ENCODE results near the gene CXCR5.

CXCR5 gene

GRCh38 chr11:118899706-118900360, 16.1 kb downstream of the CXCR5 start:
- Mint-ChIP-seq H3K36me3 (peaks cover 49% of the 10 kb centered on the region), H3K4me3 (no peak overlapping the region), H3K27me3 (no peaks in the 10 kb centered on the region), H3K9me3 (no peaks in the 10 kb centered on the region), H3K4me1 (peaks cover 58% of the 10 kb centered on the region), H3K27ac (peak overlapping the region; percentile 20)
- ATAC-seq = no peak

GRCh38 chr11:118900535-118901384, 17.1 kb downstream of the CXCR5 start:
- ATAC-seq = no peak
- Mint-ChIP-seq H3K36me3 (peaks cover 40% of the 10 kb centered on the region), H3K4me1 (peaks cover 49% of the 10 kb centered on the region), H3K27me3 (no peaks in the 10 kb centered on the region), H3K4me3 (no peak overlapping the region), H3K9me3 (no peaks in the 10 kb centered on the region), H3K27ac (peak overlapping the region; percentile 46)

- Mint-ChIP-seq H3K9me3 (no peaks in the 10 kb centered on the region), H3K4me1 (peaks cover 43% of the 10 kb centered on the region), H3K4me3 (no peak overlapping the region), H3K36me3 (peaks cover 37% of the 10 kb centered on the region), H3K27ac (peak overlapping the region; percentile 46), H3K27me3 (no peaks in the 10 kb centered on the region)
- ATAC-seq = no peak
Measured at GRCh38 chr11:118901494-118902335, 18.0 kb downstream of the CXCR5 start.

DNA sequence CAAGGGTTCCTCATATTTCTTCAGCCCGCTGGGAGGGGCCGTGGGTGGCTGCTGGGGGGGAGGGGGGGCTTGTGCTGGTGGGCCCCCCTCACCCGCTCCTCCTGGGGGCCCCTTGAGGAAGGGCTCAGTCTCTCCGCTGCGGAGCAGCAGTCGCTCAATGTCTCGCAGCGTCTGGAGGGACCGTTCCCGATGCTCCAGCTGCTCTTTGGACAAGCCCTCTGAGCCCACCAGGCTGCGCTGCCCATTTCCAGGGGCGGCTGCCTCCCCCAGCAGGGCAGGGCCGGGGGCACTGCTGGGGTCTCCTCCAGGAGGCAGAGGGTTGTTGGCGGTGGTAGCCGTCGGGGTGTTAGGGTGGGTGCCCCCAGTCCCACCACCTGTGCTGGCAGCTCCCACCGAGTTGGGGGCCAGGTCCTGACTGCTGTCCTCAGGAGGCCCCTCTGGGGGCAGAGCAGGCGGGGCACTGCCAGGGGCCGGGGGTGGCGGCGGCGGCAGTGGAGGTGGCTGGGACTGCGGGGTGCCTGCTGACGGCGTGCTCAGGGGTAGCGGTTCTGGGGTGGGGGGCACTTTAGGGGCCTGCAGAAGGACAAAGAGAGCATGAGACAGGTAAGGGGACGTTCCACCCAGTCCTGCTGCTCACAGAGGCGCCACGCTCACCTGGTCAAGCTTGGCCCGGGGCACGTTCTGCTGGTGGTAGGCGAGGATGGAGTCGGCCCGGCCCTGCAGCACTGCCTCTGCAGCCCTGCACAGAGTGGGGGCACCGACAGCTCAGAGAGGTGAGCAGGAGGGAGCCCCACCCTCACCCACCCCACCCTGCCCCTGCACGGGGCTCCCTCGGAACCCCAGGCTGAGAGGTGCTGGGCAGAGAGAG, 18.9 kb downstream of the CXCR5 start:
- ATAC-seq = no peak
- no peak overlapping the region for H3K27ac Mint-ChIP-seq

GRCh38 chr11:118903204-118904015, 19.7 kb downstream of the CXCR5 start:
- Mint-ChIP-seq H3K4me1 (peaks cover 46% of the 10 kb centered on the region), H3K27ac (no peak overlapping the region), H3K27me3 (no peaks in the 10 kb centered on the region), H3K9me3 (no peaks in the 10 kb centered on the region), H3K4me3 (no peak overlapping the region), H3K36me3 (peaks cover 43% of the 10 kb centered on the region)
- no peak for ATAC-seq

More for the DNA sequence above, 18.9 kb downstream of the CXCR5 start:
- Mint-ChIP-seq H3K27me3 (no peaks in the 10 kb centered on the region), H3K4me1 (peaks cover 43% of the 10 kb centered on the region), H3K36me3 (peaks cover 40% of the 10 kb centered on the region), H3K4me3 (no peak overlapping the region), H3K9me3 (no peaks in the 10 kb centered on the region)

- H3K4me1 Mint-ChIP-seq = peaks cover 39% of the 10 kb centered on the region
- ATAC-seq = peak; percentile 85
- peak overlapping the region; percentile 26 for H3K27ac Mint-ChIP-seq
- H3K36me3 Mint-ChIP-seq = peaks cover 21% of the 10 kb centered on the region
- H3K9me3 Mint-ChIP-seq = no peaks in the 10 kb centered on the region
- H3K27me3 Mint-ChIP-seq = no peaks in the 10 kb centered on the region
- no peak overlapping the region for H3K4me3 Mint-ChIP-seq
Measured at GRCh38 chr11:118907051-118908042, 23.7 kb downstream of the CXCR5 start.

GRCh38 chr11:118908264-118908663, 24.6 kb downstream of the CXCR5 start:
- H3K9me3 Mint-ChIP-seq = no peaks in the 10 kb centered on the region
- H3K4me3 Mint-ChIP-seq = no peak overlapping the region
- no peaks in the 10 kb centered on the region for H3K27me3 Mint-ChIP-seq
- no peak for ATAC-seq
- H3K4me1 Mint-ChIP-seq = peaks cover 48% of the 10 kb centered on the region
- H3K36me3 Mint-ChIP-seq = peaks cover 21% of the 10 kb centered on the region
- no peak overlapping the region for H3K27ac Mint-ChIP-seq

GRCh38 chr11:118908901-118909618, 25.4 kb downstream of the CXCR5 start:
- ATAC-seq = no peak
- Mint-ChIP-seq H3K27me3 (no peaks in the 10 kb centered on the region), H3K36me3 (peaks cover 21% of the 10 kb centered on the region), H3K4me1 (peaks cover 56% of the 10 kb centered on the region), H3K27ac (peak overlapping the region; percentile 14), H3K4me3 (no peak overlapping the region), H3K9me3 (no peaks in the 10 kb centered on the region)

GRCh38 chr11:118909619-118910308, 26.1 kb downstream of the CXCR5 start:
- H3K4me3 Mint-ChIP-seq = no peak overlapping the region
- no peaks in the 10 kb centered on the region for H3K9me3 Mint-ChIP-seq
- no peak overlapping the region for H3K27ac Mint-ChIP-seq
- H3K36me3 Mint-ChIP-seq = peaks cover 21% of the 10 kb centered on the region
- no peaks in the 10 kb centered on the region for H3K27me3 Mint-ChIP-seq
- ATAC-seq = no peak
- H3K4me1 Mint-ChIP-seq = peaks cover 63% of the 10 kb centered on the region

GRCh38 chr11:118910309-118911112, 26.8 kb downstream of the CXCR5 start:
- Mint-ChIP-seq H3K9me3 (no peaks in the 10 kb centered on the region), H3K27ac (no peak overlapping the region), H3K27me3 (no peaks in the 10 kb centered on the region), H3K4me1 (peaks cover 71% of the 10 kb centered on the region), H3K36me3 (peaks cover 21% of the 10 kb centered on the region), H3K4me3 (no peak overlapping the region)
- ATAC-seq = no peak

- H3K36me3 Mint-ChIP-seq = peaks cover 21% of the 10 kb centered on the region
- no peaks in the 10 kb centered on the region for H3K27me3 Mint-ChIP-seq
- no peak for ATAC-seq
- no peaks in the 10 kb centered on the region for H3K9me3 Mint-ChIP-seq
- peaks cover 79% of the 10 kb centered on the region for H3K4me1 Mint-ChIP-seq
- peak overlapping the region; percentile 86 for H3K27ac Mint-ChIP-seq
- no peak overlapping the region for H3K4me3 Mint-ChIP-seq
Measured at GRCh38 chr11:118911113-118911879, 27.6 kb downstream of the CXCR5 start.

Measured in stimulated activated memory B cell treated with anti-CD40 and anti-IgM and Interleukin-4, amounts not matched to agents 10 μg/mL and 1 μg/mL and 100 μg/mL, for 72 hours (primary cell).